ENCODE measurements around the gene SNX25. TPM values are rescaled to one million over a fixed set of nuclear protein-coding genes. Genes with fewer than 3 reads are reported as not detected.

SNX25 gene
- polyA plus RNA-seq, 5 donors: 13.8 to 19.2 (median 18.3) TPM

DNA sequence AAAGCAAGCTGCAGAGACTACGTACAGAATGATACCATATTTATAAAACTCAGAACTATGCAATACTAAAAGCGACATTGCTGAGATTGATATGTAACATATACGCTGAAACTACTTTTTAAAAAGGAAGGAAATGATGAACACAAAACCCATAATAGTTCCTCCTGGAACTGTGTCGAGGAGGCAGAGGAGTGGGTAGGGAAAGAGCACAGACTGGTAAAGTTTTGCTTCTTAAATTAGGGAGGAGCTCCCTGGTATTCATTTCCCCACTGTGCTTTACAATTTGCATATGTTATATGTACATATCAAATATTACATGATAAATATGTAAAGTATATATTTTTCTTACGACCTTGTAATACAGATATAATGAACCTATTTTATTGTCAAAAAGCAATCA is 202.5 kb downstream of the SNX25 start:
- DNase-seq: no peak

DNA sequence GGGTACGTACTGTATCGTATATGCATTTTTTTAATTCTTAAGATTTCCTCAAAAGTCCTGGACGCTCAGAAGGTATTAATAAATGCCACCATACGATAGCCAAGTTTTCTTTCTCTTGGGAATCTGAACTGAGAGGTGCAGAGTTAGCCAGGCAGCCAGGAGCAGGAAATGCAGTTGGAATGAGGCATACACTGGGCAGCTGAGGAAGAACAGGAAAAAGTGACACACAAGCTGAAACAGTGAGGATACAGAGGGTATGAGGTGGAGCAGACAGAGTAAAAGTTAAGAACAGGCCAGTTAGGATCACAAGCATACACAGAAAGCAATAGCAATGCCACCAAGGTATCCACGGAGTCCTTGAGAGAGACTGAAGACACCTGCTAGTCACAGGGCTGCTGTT is 203.0 kb downstream of the SNX25 start:
- no peak for DNase-seq

Other genes starting within 250 kb of the SNX25 start
- not detected for gene HELT, start 191.1 kb upstream of the SNX25 start, polyA plus RNA-seq (ENCODE audit: insufficient read depth in 1 of 5, insufficient read length in 5 of 5, low replicate concordance in 1 of 5)
- 10 to 100 TPM; 12.8 to 22.8 (median 15.0) TPM for gene SLC25A4, start 66.3 kb upstream of the SNX25 start, polyA plus RNA-seq (ENCODE audit: insufficient read depth in 1 of 5, insufficient read length in 5 of 5, low replicate concordance in 1 of 5)
- 10 to 100 TPM; 29.0 to 49.1 (median 42.8) TPM for gene CFAP97, start 5.6 kb upstream of the SNX25 start, polyA plus RNA-seq (ENCODE audit: insufficient read depth in 1 of 5, insufficient read length in 5 of 5, low replicate concordance in 1 of 5)
- 1 to 10 TPM; 4.5 to 5.8 (median 5.1) TPM for gene LRP2BP, start 186.3 kb downstream of the SNX25 start, polyA plus RNA-seq (ENCODE audit: insufficient read depth in 1 of 5, insufficient read length in 5 of 5, low replicate concordance in 1 of 5)
- gene ANKRD37, start 187.2 kb downstream of the SNX25 start, polyA plus RNA-seq (ENCODE audit: insufficient read depth in 1 of 5, insufficient read length in 5 of 5, low replicate concordance in 1 of 5): 10 to 100 TPM in 4 of 5 donors, 1 to 10 TPM in 1; 9.0 to 25.5 (median 16.0) TPM
- gene UFSP2, start 216.4 kb downstream of the SNX25 start, polyA plus RNA-seq (ENCODE audit: insufficient read depth in 1 of 5, insufficient read length in 5 of 5, low replicate concordance in 1 of 5): 10 to 100 TPM; 63.7 to 90.1 (median 71.2) TPM